GM21360 (cell line): ENCODE data around the gene ZNF611.
"Not testable (repeated sequence)": the region's sequence is repeated elsewhere in the genome, so short reads cannot be mapped to it uniquely, and the experiment has no call there.

Experiments
- ATAC-seq: cut with Tn5 transposase; IDR thresholded peaks from one replicate; pipeline ENCODE4 v1.9.1; 2021; ENCODE audit warnings: mild to moderate bottlenecking, moderate library complexity; ENCODE audit not compliant: unreplicated experiment

ZNF611 gene

GRCh38 chr19:52687684-52688083 is 47.2 kb downstream of the ZNF611 start:
- ATAC-seq, result no peak

GRCh38 chr19:52685811-52686210 is 49.0 kb downstream of the ZNF611 start:
- ATAC-seq, result no peak

- not testable (repeated sequence) for ATAC-seq
Observed at GRCh38 chr19:52681216-52681615, 53.6 kb downstream of the ZNF611 start.

GRCh38 chr19:52679598-52679997 is 55.2 kb downstream of the ZNF611 start:
- no peak for ATAC-seq

- ATAC-seq, result not testable (repeated sequence)
Observed at GRCh38 chr19:52675239-52675638, 59.6 kb downstream of the ZNF611 start.

- ATAC-seq, result no peak
Observed at GRCh38 chr19:52673014-52673413, 61.8 kb downstream of the ZNF611 start.

GRCh38 chr19:52670046-52670445 is 64.8 kb downstream of the ZNF611 start:
- ATAC-seq, result no peak

- no peak for ATAC-seq
Observed at GRCh38 chr19:52669586-52669985, 65.3 kb downstream of the ZNF611 start.

- no peak for ATAC-seq
Observed at GRCh38 chr19:52667972-52668371, 66.9 kb downstream of the ZNF611 start.

- ATAC-seq, result no peak
Observed at GRCh38 chr19:52666506-52666905, 68.3 kb downstream of the ZNF611 start.

- no peak for ATAC-seq
Observed at GRCh38 chr19:52665529-52665928, 69.3 kb downstream of the ZNF611 start.

- ATAC-seq, result no peak
Observed at GRCh38 chr19:52665027-52665426, 69.8 kb downstream of the ZNF611 start.

- ATAC-seq, result no peak
Observed at GRCh38 chr19:52664461-52664860, 70.4 kb downstream of the ZNF611 start.

GRCh38 chr19:52662631-52663030 is 72.2 kb downstream of the ZNF611 start:
- no peak for ATAC-seq

GRCh38 chr19:52660981-52661380 is 73.9 kb downstream of the ZNF611 start:
- ATAC-seq, result no peak

GRCh38 chr19:52659013-52659412 is 75.8 kb downstream of the ZNF611 start:
- ATAC-seq, result no peak

GRCh38 chr19:52658595-52658994 is 76.2 kb downstream of the ZNF611 start:
- ATAC-seq, result no peak

GRCh38 chr19:52653161-52653560 is 81.7 kb downstream of the ZNF611 start:
- ATAC-seq, result no peak
